Hippocampal formation (tissue), 2 donors: ENCODE measurements around the gene MPPED1.

Experiments
- DNase-seq, 2 donors: peaks; one replicate each; lab custom pipeline; 2025; lab: John Stamatoyannopoulos, UW

Gene MPPED1

GRCh38 chr22:43411040-43411868, 560 bp upstream of the MPPED1 start:
- DNase-seq, result no peak

DNA sequence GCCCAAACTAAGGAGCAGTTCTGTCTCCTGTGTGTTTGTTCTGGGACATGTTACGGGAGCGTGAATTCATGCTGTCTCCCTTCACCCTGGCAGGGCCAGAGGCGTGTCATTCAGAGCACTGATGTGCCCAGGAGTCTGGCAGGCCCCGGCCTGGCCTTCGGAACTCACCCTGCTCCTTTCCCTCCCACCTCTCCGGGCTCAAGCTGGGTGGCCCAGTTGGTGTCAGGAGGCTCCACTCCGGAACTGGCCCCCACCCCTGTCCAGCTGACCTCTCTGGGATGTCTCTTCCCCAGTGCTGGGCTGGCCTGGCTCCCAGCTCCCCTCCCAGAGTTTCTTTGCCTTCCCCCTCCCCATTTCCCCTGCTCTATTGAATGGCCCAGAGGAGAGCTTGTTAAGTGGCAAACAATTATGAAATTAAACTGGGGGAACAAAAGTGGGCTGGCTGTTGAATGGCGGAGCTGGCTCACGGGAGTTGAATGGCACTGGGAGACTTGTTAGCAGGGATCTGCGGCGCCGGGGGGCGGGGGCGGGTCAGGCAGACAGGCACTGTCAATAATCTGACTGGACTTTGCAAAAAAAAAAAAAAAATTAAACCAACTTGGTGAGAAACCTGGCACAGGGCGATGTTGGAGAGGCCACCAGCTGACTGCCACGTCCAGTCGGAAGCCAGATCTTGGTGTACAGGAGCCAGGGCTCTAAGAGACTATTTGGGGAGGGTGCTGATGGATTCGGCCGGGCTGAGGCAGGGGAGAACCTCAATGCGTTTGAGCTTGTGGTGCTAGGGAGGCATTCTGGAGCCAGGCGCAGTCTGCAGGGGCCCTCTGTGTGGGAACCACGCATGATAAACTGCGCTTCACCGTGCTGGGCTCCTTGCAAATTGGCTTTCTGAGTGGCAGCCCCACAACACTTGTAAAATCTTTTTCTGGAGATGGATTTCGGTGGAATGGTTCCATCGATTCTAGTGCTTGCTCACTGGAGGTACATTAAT, 1.3 kb downstream of the MPPED1 start:
- no peak for DNase-seq

- no peak for DNase-seq
Measured at GRCh38 chr22:43413826-43414225, 2.0 kb downstream of the MPPED1 start.

DNA sequence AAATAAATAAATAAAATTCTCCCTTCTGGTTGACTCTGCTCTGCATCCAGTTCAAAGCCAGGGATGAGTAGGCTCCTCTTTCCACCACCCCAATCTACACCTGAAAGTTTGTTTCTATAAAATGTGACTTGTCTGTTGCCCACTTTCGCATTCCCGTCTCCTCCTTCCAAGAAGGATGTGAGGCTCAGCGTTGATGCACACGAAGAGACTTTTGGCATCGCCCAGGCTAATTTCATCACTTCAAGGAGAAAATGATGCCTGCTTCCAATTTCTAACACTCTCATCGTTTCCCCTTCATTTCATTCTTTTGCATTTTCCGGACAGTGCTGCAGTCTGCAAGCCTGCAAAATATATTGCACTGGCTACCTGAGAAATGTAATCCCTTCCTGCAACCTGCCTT, 3.9 kb downstream of the MPPED1 start:
- no peak for DNase-seq

DNA sequence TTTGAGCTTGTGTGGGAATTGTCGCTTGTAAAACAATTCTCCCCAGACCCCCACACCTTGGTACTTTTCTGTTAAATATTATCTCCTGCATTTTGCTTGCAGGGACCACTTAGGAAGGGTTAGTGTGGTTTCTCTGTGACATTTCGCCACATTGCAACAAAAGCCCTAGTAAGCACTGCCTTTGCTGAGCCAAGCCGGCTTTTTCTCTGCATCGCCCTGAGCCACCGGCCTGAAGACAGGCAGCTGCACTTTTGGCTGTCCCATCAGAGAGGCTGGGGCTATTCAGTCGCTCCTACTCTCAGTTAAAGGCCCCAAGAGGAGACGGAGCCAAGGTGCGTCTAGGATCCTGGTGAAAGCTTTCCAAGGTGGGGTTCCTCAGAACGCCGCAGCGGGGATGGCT, 5.7 kb downstream of the MPPED1 start:
- DNase-seq, result no peak

DNA sequence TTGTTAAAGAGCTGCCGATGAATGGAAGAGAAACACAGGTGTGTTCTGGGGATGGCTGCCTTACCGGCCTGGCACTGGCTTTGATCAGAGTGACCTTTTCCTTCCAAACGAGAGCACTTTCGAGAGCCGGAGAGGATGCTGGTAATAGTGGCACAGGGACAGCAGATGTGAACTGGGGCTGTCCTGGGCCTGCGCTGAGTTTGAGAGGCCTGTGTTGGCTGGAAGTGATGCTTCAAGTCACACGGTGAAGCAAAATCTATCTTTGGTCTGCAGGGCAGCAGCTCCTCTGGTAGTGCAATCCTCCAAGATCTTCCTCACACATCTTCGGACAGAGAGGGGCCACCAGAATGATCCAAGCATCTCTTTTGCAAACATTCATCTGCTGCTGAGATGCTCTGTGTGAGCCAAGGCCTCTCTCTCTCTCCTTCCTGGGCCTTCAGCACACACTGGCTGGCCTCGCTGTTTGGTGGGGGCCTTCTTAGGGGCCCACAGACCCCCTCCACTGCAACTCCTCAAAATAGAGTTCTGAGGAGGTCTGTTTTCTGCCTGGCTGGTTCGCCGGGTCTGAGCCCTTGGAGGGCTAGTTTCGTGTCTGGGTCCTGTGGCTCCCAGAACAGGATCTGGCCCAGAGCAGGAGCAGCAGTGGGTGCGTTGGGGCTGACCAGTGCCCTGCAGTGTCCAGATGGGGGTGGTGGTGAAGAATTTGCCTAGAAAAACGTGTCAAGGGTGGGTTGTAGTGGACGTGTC, 6.4 kb downstream of the MPPED1 start:
- DNase-seq, result no peak

DNA sequence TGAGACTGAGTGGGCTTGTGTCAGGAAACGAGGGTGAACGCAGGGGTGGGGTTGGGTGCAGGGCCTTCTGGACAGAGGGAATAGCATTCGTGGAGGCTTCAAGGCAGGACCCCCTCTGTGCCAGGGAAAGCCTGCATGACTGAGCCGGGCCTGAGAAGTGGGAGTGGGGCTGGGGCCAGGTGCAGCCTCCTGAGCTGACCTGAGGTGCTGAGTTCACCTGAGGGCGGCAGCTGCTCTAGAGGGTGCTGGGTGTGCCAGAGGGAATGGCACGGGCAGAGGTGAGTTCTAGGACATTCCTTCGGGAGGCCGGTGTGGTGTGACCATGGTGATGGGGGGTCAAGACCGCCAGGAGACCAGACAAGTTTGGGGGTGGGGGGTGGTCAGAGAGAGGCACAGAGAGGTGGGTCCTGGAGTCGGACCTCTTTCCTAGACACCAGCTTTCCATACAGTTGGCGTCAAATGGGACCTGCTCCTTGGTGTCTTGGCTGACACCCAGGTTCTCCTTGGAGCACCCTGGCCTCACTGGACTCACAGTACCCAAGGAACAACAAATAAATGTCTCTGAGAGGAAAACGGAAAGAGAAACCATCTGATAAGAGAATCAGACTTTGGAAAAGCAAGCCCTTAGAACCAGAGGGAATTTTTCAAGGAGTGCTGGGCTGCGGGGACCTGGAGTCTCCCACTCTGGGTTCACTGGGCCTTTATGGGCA, 7.7 kb downstream of the MPPED1 start:
- no peak for DNase-seq

GRCh38 chr22:43421046-43421665, 9.3 kb downstream of the MPPED1 start:
- DNase-seq, result no peak

DNA sequence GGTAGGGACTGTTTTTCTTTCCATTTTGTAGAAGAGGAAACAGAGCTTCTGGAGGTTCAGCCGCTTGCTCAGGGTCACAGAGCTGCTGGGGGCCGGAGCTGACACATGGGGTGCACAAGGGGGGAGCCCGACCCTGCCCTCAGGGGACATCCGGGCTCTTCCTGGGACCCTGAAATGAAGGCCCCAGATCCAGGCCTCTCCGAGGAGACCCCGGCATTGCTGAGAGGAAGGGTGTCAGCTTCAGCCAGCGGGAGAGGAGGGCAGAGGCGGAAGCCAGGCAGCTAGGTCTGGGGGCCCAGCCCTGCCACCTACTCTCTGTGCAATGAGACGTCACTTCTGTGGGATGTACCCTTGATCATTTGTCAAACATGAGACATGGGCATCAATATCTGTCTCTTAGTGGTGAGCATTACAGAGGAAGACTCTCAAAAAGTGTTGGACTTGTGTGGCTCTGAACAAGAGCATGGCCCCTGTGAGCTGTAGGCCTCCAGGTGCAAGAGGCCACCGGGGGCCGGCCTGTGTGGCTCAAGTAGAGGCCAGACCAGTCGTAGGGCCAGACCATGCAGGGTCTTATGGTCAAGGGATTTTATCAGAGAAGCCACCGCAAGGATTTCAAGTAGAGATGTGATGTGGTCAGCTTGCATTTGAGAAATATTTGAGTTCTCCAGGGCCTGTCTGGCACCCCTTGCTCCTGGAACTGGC, 10.3 kb downstream of the MPPED1 start:
- DNase-seq, result no peak

GRCh38 chr22:43423046-43423445, 11.2 kb downstream of the MPPED1 start:
- DNase-seq, result no peak

- DNase-seq, result no peak
Measured at GRCh38 chr22:43424201-43424600, 12.4 kb downstream of the MPPED1 start.

- no peak for DNase-seq
Measured at GRCh38 chr22:43424666-43425630, 13.1 kb downstream of the MPPED1 start.

DNA sequence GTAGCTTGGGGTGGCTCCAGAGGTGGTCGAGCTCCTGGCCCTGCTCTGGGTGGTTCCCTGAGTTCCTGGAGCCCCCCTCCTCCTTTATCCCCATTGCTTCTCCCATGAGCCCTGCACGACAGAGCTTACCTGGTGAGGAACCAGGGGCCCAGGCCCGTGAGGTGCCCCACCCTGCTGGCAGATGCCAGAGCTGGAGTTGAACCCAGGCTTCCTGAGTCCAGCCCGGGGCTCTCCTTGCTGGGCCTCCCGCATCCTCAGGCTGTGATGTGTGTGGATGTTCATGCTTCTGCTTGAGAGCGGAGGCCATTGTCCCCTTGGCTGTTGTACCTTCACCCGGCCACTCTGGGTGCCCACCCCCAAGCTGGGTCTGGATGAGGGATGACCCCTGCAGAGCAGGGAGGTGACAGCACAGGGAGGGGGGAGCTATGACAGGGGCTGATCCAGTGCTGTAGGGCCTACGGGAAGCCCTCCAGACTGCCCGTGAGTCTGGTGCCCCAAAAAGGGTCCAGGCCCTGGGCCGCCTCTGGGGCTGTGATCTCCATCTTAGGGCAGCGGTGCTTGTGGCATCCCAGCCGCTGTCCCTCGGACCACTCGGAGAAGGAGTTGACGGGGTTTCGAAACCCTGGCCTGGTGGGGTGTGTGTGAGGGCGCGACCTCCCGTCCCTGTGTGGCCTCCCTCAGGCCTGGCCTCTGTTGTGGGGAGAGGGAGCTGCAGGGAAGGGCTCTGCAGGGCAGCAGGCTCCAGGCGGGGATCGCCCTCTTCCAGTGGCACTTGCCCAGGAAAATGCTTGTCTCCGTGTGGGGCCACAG, 14.4 kb downstream of the MPPED1 start:
- no peak for DNase-seq

GRCh38 chr22:43426816-43427215, 15.0 kb downstream of the MPPED1 start:
- no peak for DNase-seq

DNA sequence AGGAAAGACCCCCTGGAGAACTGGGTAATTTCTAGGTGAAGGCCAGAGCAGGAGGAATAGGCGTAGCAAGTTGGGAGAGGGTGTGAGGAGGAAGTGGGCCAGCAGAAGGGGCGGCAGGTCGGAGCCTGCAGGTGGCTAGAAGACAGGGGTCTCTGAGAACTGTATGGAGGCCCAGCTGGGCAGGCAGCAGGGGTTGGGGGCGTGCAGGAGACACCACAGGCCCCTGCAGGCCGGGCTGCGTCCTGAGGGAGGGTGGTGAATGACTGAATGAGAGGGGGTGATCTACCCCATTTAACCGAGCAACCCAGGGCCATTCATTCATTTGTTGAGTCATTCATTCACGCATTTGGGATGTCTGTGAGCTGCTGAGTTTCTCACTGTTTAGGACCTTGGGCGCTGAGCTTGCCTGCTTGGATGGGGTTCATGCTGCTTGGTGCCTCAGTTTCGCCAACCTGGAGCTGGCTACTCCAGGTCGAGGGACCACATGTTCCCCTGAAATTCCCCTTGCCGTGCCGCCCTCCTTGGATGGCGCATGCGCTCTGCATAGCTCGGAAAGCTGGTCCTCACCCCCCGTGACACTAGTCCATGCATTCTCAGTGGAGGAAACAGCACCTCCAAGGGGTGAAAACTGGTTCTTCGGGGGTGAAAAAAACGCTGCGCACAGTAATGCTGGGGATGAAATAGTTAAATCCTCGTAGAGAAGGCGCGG, 15.6 kb downstream of the MPPED1 start:
- no peak for DNase-seq

DNA sequence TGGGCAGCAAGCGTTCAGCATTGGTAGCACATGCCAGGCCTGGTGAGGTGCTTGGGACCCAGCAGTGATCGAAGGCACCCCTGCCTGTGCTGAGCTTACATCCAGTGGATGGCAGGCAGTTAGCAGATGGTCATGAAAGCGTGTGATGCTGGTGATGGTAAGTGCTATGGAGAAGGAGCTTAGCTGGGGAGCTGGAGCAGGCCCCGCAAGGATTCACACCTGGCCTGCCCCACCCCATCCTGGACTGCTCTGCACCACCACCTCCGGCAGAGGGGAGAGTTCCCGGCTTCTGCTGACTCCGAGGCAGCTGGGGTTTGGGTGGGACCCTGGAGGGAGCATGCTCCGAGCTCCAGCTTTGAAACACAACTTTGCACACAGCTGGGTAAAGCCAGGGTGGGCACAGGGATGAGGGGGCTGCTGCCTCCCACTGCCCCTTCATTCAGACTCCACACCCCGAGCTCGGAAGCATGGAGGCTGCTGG, 16.2 kb downstream of the MPPED1 start:
- no peak for DNase-seq

GRCh38 chr22:43428521-43428920, 16.7 kb downstream of the MPPED1 start:
- no peak for DNase-seq

GRCh38 chr22:43429426-43429825, 17.6 kb downstream of the MPPED1 start:
- no peak for DNase-seq
